ENCODE data around the gene CXorf58. TPM values are rescaled to one million over a fixed set of nuclear protein-coding genes. Genes with fewer than 3 reads are reported as not detected.
A peak's percentile ranks its signal among the peaks of the same experiment; 100 is the strongest.

Gene CXorf58
- total and polyA plus RNA-seq, 9 of the 15 experiments (the other 6 are each of a cell fraction or from before 2014, with no cell fraction given): 0.10 to 0.27 (median 0.16) TPM; not detected in 3

DNA sequence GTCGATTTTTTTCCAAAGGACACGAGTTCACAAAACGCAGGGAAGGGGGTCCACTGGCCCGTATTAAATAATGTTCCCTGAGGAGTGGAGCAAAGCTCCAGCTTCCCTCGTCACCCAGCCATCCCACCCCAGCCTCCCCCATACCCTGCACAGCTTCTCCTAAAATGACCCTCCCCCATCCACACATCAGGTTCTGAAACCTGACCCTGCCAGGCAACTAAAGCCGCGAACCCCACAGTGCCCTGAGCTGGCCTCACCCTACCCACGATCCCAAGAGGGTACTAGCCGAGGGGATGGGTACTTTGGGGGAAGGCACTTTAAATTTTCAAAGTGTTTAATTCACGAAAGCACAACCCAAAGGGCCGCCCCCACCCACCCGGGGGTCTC lies 702 bp upstream of the CXorf58 start:
- Histone ChIP-seq H3K9me3 (replicated peaks; ENCODE audit: control insufficient read depth, insufficient read depth, low read depth, low read length) (no peaks in the 10 kb centered on the region), H2AFZ (ENCODE audit: low read depth, low read length) (peak overlapping the region; percentile 94), H3K9me1 (ENCODE audit: control insufficient read depth, insufficient read depth, low read length) (no peaks in the 10 kb centered on the region), H3K79me2 (ENCODE audit: control insufficient read depth, insufficient read depth, low read length) (peaks cover 24% of the 10 kb centered on the region), H3K4me1 (replicated peaks in 1 of 2; ENCODE audit: control insufficient read depth in 2 of 2, insufficient read depth in 2 of 2, low read length in 2 of 2) (peaks cover 3 to 12% of the 10 kb centered on the region in 2 experiments; a peak in 4 of 5 replicates), H3K27ac (ENCODE audit: extremely low read depth, low read depth, low read length) (peak overlapping the region; percentile 92), H3K9ac (ENCODE audit: insufficient read depth in 1 of 2, low read depth in 2 of 2, low read length in 2 of 2) (peak overlapping the region; percentile 86 to 96), H3K27me3 (ENCODE audit: control insufficient read depth in 2 of 2, insufficient read depth in 2 of 2, low read length in 2 of 2) (no peaks in the 10 kb centered on the region), H3K36me3 (ENCODE audit: control insufficient read depth, insufficient read depth, low read length) (peaks cover 3% of the 10 kb centered on the region; the same call in 1 of the 3 replicates), H3K4me3 (peak overlapping the region; percentile 81), H4K20me1 (replicated peaks; ENCODE audit: control insufficient read depth, insufficient read depth, low read length) (no peaks in the 10 kb centered on the region; the same call in 1 of the 2 replicates), H3K4me2 (ENCODE audit: insufficient read depth, low read length) (peak overlapping the region; percentile 80)
- no peak for TF ChIP-seq CBX8 (IDR thresholded peaks at IDR 0.05; ENCODE audit: borderline replicate concordance, extremely low read depth, low read depth, low read length, poor library complexity, severe bottlenecking)
- TF ChIP-seq, protein P1, sequence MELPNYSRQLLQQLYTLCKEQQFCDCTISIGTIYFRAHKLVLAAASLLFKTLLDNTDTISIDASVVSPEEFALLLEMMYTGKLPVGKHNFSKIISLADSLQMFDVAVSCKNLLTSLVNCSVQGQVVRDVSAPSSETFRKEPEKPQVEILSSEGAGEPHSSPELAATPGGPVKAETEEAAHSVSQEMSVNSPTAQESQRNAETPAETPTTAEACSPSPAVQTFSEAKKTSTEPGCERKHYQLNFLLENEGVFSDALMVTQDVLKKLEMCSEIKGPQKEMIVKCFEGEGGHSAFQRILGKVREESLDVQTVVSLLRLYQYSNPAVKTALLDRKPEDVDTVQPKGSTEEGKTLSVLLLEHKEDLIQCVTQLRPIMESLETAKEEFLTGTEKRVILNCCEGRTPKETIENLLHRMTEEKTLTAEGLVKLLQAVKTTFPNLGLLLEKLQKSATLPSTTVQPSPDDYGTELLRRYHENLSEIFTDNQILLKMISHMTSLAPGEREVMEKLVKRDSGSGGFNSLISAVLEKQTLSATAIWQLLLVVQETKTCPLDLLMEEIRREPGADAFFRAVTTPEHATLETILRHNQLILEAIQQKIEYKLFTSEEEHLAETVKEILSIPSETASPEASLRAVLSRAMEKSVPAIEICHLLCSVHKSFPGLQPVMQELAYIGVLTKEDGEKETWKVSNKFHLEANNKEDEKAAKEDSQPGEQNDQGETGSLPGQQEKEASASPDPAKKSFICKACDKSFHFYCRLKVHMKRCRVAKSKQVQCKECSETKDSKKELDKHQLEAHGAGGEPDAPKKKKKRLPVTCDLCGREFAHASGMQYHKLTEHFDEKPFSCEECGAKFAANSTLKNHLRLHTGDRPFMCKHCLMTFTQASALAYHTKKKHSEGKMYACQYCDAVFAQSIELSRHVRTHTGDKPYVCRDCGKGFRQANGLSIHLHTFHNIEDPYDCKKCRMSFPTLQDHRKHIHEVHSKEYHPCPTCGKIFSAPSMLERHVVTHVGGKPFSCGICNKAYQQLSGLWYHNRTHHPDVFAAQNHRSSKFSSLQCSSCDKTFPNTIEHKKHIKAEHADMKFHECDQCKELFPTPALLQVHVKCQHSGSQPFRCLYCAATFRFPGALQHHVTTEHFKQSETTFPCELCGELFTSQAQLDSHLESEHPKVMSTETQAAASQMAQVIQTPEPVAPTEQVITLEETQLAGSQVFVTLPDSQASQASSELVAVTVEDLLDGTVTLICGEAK (IDR thresholded peaks at IDR 0.05): 0 out of 2 replicates have a peak, but pooled peaks have one; percentile 36
- TF ChIP-seq, protein P1 (CRISPR knock-in tag; IDR thresholded peaks at IDR 0.05): no peak
- 0 out of 2 replicates have a peak, but pooled peaks have one; percentile 17 for TF ChIP-seq NFIC (IDR thresholded peaks at IDR 0.05)
- 0 out of 2 replicates have a peak, but pooled peaks have one; percentile 44 for TF ChIP-seq NFRKB (IDR thresholded peaks at IDR 0.05; ENCODE audit: low read depth)
- no peak for TF ChIP-seq RHOXF2B (CRISPR knock-in tag; conservative IDR thresholded peaks at IDR 0.05)
- no peak for TF ChIP-seq HDAC1 (IDR thresholded peaks at IDR 0.05)
- TF ChIP-seq ZNF511 (CRISPR knock-in tag; IDR thresholded peaks at IDR 0.05): peak; percentile 11; the same call in 1 of the 2 replicates
- TF ChIP-seq NCOR1 (IDR thresholded peaks at IDR 0.05): 0 out of 2 replicates have a peak, but pooled peaks have one; percentile 6
- ATAC-seq (peak; percentile 27), DNase-seq (ENCODE audit: extremely low read depth in 1 of 4, low spot score in 3 of 4) (peak in 3 of 4 experiments; percentile 28 to 37 (median 33)), FAIRE-seq (no peak)
- BruUV-seq (replicated peaks): no TSS peak
- CTCF ChIA-PET (ENCODE audit: low intra/inter-chr PET ratio): interaction anchor here (2.4 kb wide), 1 partner anchor 147 kb away, joined by 23 read pairs; the partner anchor contains the start of gene EIF2S3
- POLR2A ChIA-PET: interaction anchor here (0.5 to 2.7 kb wide), 5 partner anchors 93 to 409 kb away, joined by 3 to 15 read pairs (median 3); partner anchors contain the start of gene EIF2S3
- WGBS (ENCODE audit: insufficient coverage, low coverage, missing lambda C conversion rate): 0% methylated on average over 5 of the region's 12 CpGs
- intact Hi-C loops (cut with micrococcal nuclease): loop anchor here (5.0 kb wide), 2 partner anchors 45 to 335 kb away; no protein-coding TSS in a partner anchor
- in situ Hi-C loops (cut with MboI): no loop called here
